HCT116 (cell line): ENCODE measurements around the gene ISYNA1.

ENCODE experiments used
- CTCF ChIP-seq, 3 experiments: fragments of 200-600 bp in 1 of 3; sonication (generic) in 1 of 3; IDR thresholded peaks in 2 of 3; conservative IDR thresholded peaks in 1 of 3; 2 replicates each; pipeline ENCODE4 v1.5.1; 2012 to 2017; ENCODE audit warnings: low read depth in 2 of 3, low read length in 2 of 3, antibody characterized with exemption in 1 of 3, borderline replicate concordance in 1 of 3, control low read depth in 1 of 3, mild to moderate bottlenecking in 1 of 3, mixed read lengths in 1 of 3, mixed run types in 1 of 3, moderate library complexity in 1 of 3; ENCODE audit not compliant: insufficient read depth in 1 of 3
- EZH2 ChIP-seq: fragments of 200-600 bp; sonication (generic); IDR thresholded peaks from 2 replicates; pipeline ENCODE4 v1.6.1; 2017; ENCODE audit warnings: antibody characterized with exemption, mixed run types
- EZH2phosphoT487 ChIP-seq: fragments of 200-600 bp; IDR thresholded peaks from 2 replicates; pipeline ENCODE4 v1.6.1; 2018; ENCODE audit warnings: antibody characterized with exemption, borderline replicate concordance
- JUND ChIP-seq: IDR thresholded peaks from 2 replicates; pipeline ENCODE4 v1.6.1; 2012
- POLR2A ChIP-seq: IDR thresholded peaks from 2 replicates; pipeline ENCODE4 v1.7.0; 2011; ENCODE audit warnings: borderline replicate concordance; ENCODE audit not compliant: insufficient read depth, insufficient read length; ENCODE audit errors: extremely low read depth
- POLR2AphosphoS5 ChIP-seq: IDR thresholded peaks from 2 replicates; pipeline ENCODE4 v1.6.1; 2011; ENCODE audit warnings: mild to moderate bottlenecking, low read depth, low read length, moderate library complexity
- ZBTB33 ChIP-seq: IDR thresholded peaks from 2 replicates; pipeline ENCODE4 v1.6.1; 2011; ENCODE audit warnings: mild to moderate bottlenecking, low read length, moderate library complexity; ENCODE audit not compliant: insufficient replicate concordance; ENCODE audit errors: extremely low read depth

GRCh38 chr19:18456279-18456678, 18.3 kb upstream of the ISYNA1 start:
- no peak for TF ChIP-seq JUND
- TF ChIP-seq POLR2AphosphoS5, result no peak
- no peak for TF ChIP-seq CTCF (IDR thresholded peaks at IDR 0.05 in 2 of 3, conservative IDR thresholded peaks at IDR 0.05 in 1 of 3; ENCODE audit: borderline replicate concordance in 1 of 3, insufficient read depth in 1 of 3, low read depth in 2 of 3, low read length in 2 of 3)
- TF ChIP-seq EZH2, result no peak
- no peak for TF ChIP-seq EZH2phosphoT487
- TF ChIP-seq ZBTB33, result no peak
- TF ChIP-seq POLR2A, result no peak
